Tibial artery (tissue), 4 donors: Measurements from ENCODE around the gene PPP6R3.
"Not testable (repeated sequence)": the region's sequence is repeated elsewhere in the genome, so short reads cannot be mapped to it uniquely, and the experiment has no call there.

Experiments used
- DNase-seq, 2 donors: peaks; one replicate each; pipeline ENCODE4 v3.0.0-alpha.2; 2019
- H3K27ac ChIP-seq, 2 donors: fragments of 200-600 bp; sonication (generic) in 1 of 2; 1 replicate in 1 of 2; 2 replicates in 1 of 2; pipeline ENCODE4 v1.5.1; 2018 to 2019; ENCODE audit warnings: mild to moderate bottlenecking in 1 of 2
- H3K27me3 ChIP-seq, 2 donors: fragments of 200-600 bp; sonication (generic) in 1 of 2; one replicate each; pipeline versions ENCODE4 v1.5.1 to v1.6.0; 2016 to 2019
- H3K36me3 ChIP-seq, 3 donors: fragments of 200-600 bp; sonication (generic) in 2 of 3; one replicate each; pipeline ENCODE4 v1.5.1; 2016 to 2019; ENCODE audit warnings: mild to moderate bottlenecking in 2 of 3
- H3K4me1 ChIP-seq, 4 donors: fragments of 200-600 bp; sonication (generic) in 2 of 4; 1 replicate in 3 of 4; 2 replicates in 1 of 4; pipeline ENCODE4 v1.5.1; 2016 to 2019
- H3K4me3 ChIP-seq, 2 donors: fragments of 200-600 bp; sonication (generic) in 1 of 2; 1 replicate in 1 of 2; 2 replicates in 1 of 2; pipeline ENCODE4 v1.5.1; 2018 to 2019; ENCODE audit warnings: mild to moderate bottlenecking in 2 of 2
- H3K9me3 ChIP-seq, 3 donors: fragments of 200-600 bp; sonication (generic) in 1 of 3; one replicate each; pipeline ENCODE4 v1.5.1; 2016 to 2019
- CTCF ChIP-seq, 2 experiments: fragments of 200-600 bp in 1 of 2; fragments of 450-650 bp in 1 of 2; IDR thresholded peaks; one replicate each; pipeline ENCODE4 v1.5.1; 2017 to 2019; ENCODE audit warnings: antibody characterized with exemption in 2 of 2, mild to moderate bottlenecking in 1 of 2, moderate library complexity in 1 of 2
- intact Hi-C: fragments of 100-400 bp; cut with DNase I; formaldehyde crosslinking; loops from one replicate; pipeline ENCODE4 v1.15.0; 2023; ENCODE audit warnings: low total_unique reads

The PPP6R3 gene

GRCh38 chr11:68621826-68622225 lies 161.3 kb downstream of the PPP6R3 start:
- Histone ChIP-seq H3K27me3 (no peaks in the 10 kb centered on the region), H3K36me3 (no peaks in the 10 kb centered on the region), H3K4me3 (no peak overlapping the region), H3K9me3 (no peaks in the 10 kb centered on the region), H3K27ac (no peak overlapping the region), H3K4me1 (no peaks in the 10 kb centered on the region)
- TF ChIP-seq CTCF (IDR thresholded peaks at IDR 0.05), result no peak
- intact Hi-C loops, result no loop called here
- no peak for DNase-seq

GRCh38 chr11:68623706-68624105 lies 163.2 kb downstream of the PPP6R3 start:
- H3K4me3 ChIP-seq, H3K27me3 ChIP-seq, H3K27ac ChIP-seq, H3K9me3 ChIP-seq, intact Hi-C loops, H3K4me1 ChIP-seq, DNase-seq, H3K36me3 ChIP-seq: not testable (repeated sequence)

- H3K4me3 ChIP-seq, H3K27me3 ChIP-seq, H3K9me3 ChIP-seq, H3K36me3 ChIP-seq, DNase-seq, intact Hi-C loops, H3K27ac ChIP-seq, H3K4me1 ChIP-seq: not testable (repeated sequence)
These were observed 164.5 kb downstream of the PPP6R3 start for GRCh38 chr11:68625069-68625468.

- H3K4me1 ChIP-seq, H3K36me3 ChIP-seq, H3K27me3 ChIP-seq, H3K27ac ChIP-seq, intact Hi-C loops, H3K9me3 ChIP-seq, H3K4me3 ChIP-seq, DNase-seq: not testable (repeated sequence)
These were observed 165.7 kb downstream of the PPP6R3 start for GRCh38 chr11:68626236-68626635.

GRCh38 chr11:68628837-68629236 lies 168.3 kb downstream of the PPP6R3 start:
- H3K9me3 ChIP-seq, H3K4me3 ChIP-seq, DNase-seq, H3K36me3 ChIP-seq, H3K27ac ChIP-seq, H3K27me3 ChIP-seq, intact Hi-C loops, H3K4me1 ChIP-seq: not testable (repeated sequence)

GRCh38 chr11:68632375-68632774 lies 171.8 kb downstream of the PPP6R3 start:
- H3K4me1 ChIP-seq, H3K27ac ChIP-seq, H3K4me3 ChIP-seq, intact Hi-C loops, H3K9me3 ChIP-seq, H3K36me3 ChIP-seq, DNase-seq, H3K27me3 ChIP-seq: not testable (repeated sequence)

- TF ChIP-seq CTCF (IDR thresholded peaks at IDR 0.05), result no peak
- Histone ChIP-seq H3K4me3 (no peak overlapping the region), H3K27me3 (no peaks in the 10 kb centered on the region), H3K36me3 (no peaks in the 10 kb centered on the region), H3K4me1 (no peaks in the 10 kb centered on the region), H3K27ac (no peak overlapping the region), H3K9me3 (no peaks in the 10 kb centered on the region)
- DNase-seq, result no peak
- intact Hi-C loops, result no loop called here
These were observed 172.2 kb downstream of the PPP6R3 start for GRCh38 chr11:68632802-68633201.

- H3K27me3 ChIP-seq, H3K4me1 ChIP-seq, intact Hi-C loops, H3K9me3 ChIP-seq, H3K36me3 ChIP-seq, H3K27ac ChIP-seq, DNase-seq, H3K4me3 ChIP-seq: not testable (repeated sequence)
These were observed 174.1 kb downstream of the PPP6R3 start for GRCh38 chr11:68634606-68635005.

GRCh38 chr11:68635172-68635571 lies 174.6 kb downstream of the PPP6R3 start:
- H3K36me3 ChIP-seq, H3K27ac ChIP-seq, DNase-seq, H3K9me3 ChIP-seq, intact Hi-C loops, H3K27me3 ChIP-seq, H3K4me1 ChIP-seq, H3K4me3 ChIP-seq: not testable (repeated sequence)

- H3K27ac ChIP-seq, H3K9me3 ChIP-seq, H3K4me3 ChIP-seq, intact Hi-C loops, H3K4me1 ChIP-seq, DNase-seq, H3K36me3 ChIP-seq, H3K27me3 ChIP-seq: not testable (repeated sequence)
These were observed 175.3 kb downstream of the PPP6R3 start for GRCh38 chr11:68635883-68636282.

- H3K4me1 ChIP-seq, H3K4me3 ChIP-seq, H3K27ac ChIP-seq, H3K9me3 ChIP-seq, intact Hi-C loops, DNase-seq, H3K36me3 ChIP-seq: not testable (repeated sequence)
- H3K27me3 ChIP-seq, result peaks cover 0 to 16% of the 10 kb centered on the region in 2 donors
These were observed 178.8 kb downstream of the PPP6R3 start for GRCh38 chr11:68639322-68639721.
